Colonic mucosa (tissue), 4 donors: ENCODE results near the gene BSG. TPM values are rescaled to one million over a fixed set of nuclear protein-coding genes. Genes with fewer than 3 reads are reported as not detected.

Experiments used
- DNase-seq: peaks from one replicate; pipeline ENCODE4 v3.0.0-alpha.2; 2020
- H3K27ac ChIP-seq: fragments of 200-600 bp; one replicate; pipeline ENCODE4 v1.8.0; 2021
- H3K27me3 ChIP-seq: fragments of 200-600 bp; one replicate; pipeline ENCODE4 v1.8.0; 2021
- H3K36me3 ChIP-seq: fragments of 200-600 bp; one replicate; pipeline ENCODE4 v1.8.0; 2021
- H3K4me1 ChIP-seq: fragments of 200-600 bp; one replicate; pipeline ENCODE4 v1.8.0; 2021; ENCODE audit warnings: mild to moderate bottlenecking
- H3K4me3 ChIP-seq: fragments of 200-600 bp; one replicate; pipeline ENCODE4 v1.8.0; 2021
- H3K9ac ChIP-seq, 2 donors: one replicate each; pipeline ENCODE4 v1.7.0; 2013; ENCODE audit warnings: control low read depth in 2 of 2, low read depth in 2 of 2, low read length in 2 of 2
- H3K9me3 ChIP-seq: fragments of 200-600 bp; one replicate; pipeline ENCODE4 v1.8.0; 2021
- intact Hi-C: fragments of 100-400 bp; cut with DNase I; formaldehyde crosslinking; loops from one replicate; pipeline ENCODE4 v1.14.1; 2022
- total RNA-seq, 2 donors: library from RNA; stranded (reverse); fragmentation: NEBNext Ultra II Directional in 1 of 2; extraction: Animal tissue kit (Norgen Biotek cat#: 25700) in 1 of 2; gene quantifications; one replicate each; pipeline ENCODE4 v1.2.1, GENCODE V29; 2021
- TF ChIP-seq, protein P1 (sequence below): fragments of 200-600 bp; IDR thresholded peaks from one replicate; pipeline ENCODE4 v1.8.0; 2022; ENCODE audit warnings: antibody characterized with exemption, mild to moderate bottlenecking
- donor health status: healthy.
- donor health status: DM: no; HTN: no; CAD: no.
- donor health status: DM: no; HTN: no; CAD: no.

BSG gene
- total RNA-seq, 2 donors from 2014 or later = 920 to 1,084 TPM

DNA sequence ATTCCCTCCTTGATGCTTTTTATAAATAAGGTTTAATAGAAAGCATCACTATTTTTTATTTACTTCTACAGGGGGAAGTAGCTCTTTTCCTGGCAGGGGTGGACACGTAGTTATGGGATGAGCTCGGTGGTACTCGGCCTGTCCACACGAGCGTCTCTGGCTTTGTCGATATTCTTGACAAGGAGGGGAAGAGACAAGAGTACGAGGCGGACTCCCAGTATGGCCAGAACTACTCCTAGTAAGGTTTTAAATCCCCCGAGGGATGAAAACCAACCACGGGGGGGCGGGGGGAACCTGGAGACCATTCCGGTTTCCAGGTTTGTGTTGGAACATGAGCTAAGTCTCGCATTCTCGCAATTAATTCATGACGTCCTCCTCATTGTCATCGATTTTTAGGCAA is 5.6 kb upstream of the BSG start:
- intact Hi-C loops = no loop called here
- Histone ChIP-seq H3K9ac (no peak overlapping the region), H3K4me3 (no peak overlapping the region), H3K4me1 (no peaks in the 10 kb centered on the region), H3K36me3 (no peaks in the 10 kb centered on the region), H3K27me3 (no peaks in the 10 kb centered on the region), H3K27ac (no peak overlapping the region), H3K9me3 (no peaks in the 10 kb centered on the region)
- no peak for DNase-seq
- TF ChIP-seq, protein P1, sequence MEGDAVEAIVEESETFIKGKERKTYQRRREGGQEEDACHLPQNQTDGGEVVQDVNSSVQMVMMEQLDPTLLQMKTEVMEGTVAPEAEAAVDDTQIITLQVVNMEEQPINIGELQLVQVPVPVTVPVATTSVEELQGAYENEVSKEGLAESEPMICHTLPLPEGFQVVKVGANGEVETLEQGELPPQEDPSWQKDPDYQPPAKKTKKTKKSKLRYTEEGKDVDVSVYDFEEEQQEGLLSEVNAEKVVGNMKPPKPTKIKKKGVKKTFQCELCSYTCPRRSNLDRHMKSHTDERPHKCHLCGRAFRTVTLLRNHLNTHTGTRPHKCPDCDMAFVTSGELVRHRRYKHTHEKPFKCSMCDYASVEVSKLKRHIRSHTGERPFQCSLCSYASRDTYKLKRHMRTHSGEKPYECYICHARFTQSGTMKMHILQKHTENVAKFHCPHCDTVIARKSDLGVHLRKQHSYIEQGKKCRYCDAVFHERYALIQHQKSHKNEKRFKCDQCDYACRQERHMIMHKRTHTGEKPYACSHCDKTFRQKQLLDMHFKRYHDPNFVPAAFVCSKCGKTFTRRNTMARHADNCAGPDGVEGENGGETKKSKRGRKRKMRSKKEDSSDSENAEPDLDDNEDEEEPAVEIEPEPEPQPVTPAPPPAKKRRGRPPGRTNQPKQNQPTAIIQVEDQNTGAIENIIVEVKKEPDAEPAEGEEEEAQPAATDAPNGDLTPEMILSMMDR = no peak

DNA sequence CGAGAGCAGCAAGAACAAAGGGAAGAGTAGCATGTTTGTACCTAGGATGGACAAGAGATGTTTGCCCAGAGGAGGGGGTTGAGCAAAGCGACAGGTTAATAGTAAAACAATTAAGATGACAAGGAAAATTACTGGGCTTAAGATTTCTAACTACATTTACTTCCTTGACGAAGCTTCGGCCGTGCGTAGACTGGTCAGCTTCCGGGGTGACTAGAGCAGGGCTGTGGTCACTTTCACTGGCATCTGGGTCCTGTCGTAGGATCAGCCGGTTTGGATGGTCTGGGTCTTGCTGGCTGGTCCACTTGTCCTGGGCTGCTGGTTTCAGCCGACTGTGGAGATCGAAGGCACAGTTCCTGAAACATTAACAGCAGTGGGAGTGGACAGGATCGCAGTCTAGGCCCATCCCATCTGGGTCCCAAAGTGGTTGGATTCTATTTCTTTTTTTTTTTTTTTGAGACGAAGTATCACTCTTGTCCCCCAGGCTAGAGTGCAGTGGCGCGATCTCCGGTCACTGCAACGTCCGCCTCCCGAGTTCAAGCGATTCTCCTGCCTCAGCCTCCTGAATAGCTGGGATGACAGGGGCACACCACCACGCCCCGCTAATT is 5.0 kb upstream of the BSG start:
- intact Hi-C loops = no loop called here
- H3K9ac ChIP-seq = no peak overlapping the region
- H3K4me3 ChIP-seq = no peak overlapping the region
- no peak for DNase-seq
- H3K9me3 ChIP-seq = no peaks in the 10 kb centered on the region
- H3K27me3 ChIP-seq = no peaks in the 10 kb centered on the region
- TF ChIP-seq, protein P1 = no peak
- no peaks in the 10 kb centered on the region for H3K36me3 ChIP-seq
- H3K27ac ChIP-seq = no peak overlapping the region
- H3K4me1 ChIP-seq = no peaks in the 10 kb centered on the region

DNA sequence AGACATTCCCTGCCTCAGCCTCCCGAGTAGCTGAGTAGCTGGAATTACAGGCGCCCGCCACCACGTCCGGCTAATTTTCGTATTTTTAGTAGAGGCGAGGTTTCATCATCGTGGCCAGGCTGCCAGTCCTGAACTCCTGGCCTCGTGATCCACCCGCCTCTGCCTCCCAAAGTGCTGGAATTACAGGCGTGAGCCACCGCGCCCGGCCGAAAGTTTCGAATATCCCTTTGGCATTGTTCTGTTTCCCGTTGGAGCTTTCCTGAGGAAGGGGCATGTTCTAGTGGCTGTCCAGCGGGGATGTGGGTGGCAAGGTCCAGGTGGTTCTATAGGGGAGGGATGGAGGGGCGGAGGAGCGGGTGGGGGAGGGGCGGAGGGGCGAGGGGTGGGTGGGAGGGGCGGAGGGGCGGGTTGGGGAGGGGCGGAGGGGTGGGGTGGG is 2.1 kb upstream of the BSG start:
- Histone ChIP-seq H3K4me3 (no peak overlapping the region), H3K27me3 (no peaks in the 10 kb centered on the region), H3K27ac (no peak overlapping the region), H3K36me3 (no peaks in the 10 kb centered on the region), H3K9ac (no peak overlapping the region), H3K9me3 (no peaks in the 10 kb centered on the region), H3K4me1 (peaks cover 12% of the 10 kb centered on the region)
- DNase-seq = no peak
- TF ChIP-seq, protein P1 = no peak
- intact Hi-C loops = no loop called here

DNA sequence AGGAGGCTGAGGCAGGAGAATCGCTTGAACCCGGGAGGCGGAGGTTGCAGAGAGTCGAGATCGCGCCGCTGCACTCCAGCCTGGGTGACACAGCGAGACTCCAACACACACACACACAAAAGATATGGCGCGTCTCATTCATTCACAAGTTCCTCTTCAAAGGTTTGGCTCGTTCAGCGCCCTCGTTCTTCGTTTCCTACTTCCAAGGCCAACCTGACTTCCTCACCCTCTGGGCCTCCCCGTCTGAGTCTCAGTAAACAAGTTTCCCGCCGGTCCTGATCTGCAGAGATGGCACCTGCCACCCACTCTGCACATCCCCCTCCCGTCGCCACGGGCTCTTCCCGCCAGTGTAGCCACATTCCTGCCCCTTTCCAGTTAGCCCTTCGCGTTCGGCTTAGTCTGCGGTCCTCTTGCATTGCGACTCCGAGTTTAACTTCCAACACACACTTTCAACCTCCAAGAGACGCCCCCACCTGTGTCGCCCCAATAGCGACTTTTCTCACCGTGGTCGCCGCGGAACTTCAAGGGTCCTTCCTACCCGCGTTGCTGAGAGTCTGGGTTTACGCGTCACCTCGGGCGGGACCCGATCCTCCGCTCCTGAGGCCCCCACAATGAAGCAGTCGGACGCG is 1.3 kb upstream of the BSG start:
- H3K36me3 ChIP-seq = no peaks in the 10 kb centered on the region
- H3K27ac ChIP-seq = peak overlapping the region; percentile 93
- H3K9me3 ChIP-seq = no peaks in the 10 kb centered on the region
- H3K4me3 ChIP-seq = peak overlapping the region; percentile 99
- peak overlapping the region; percentile 75 to 84 for H3K9ac ChIP-seq
- TF ChIP-seq, protein P1 = no peak
- peaks cover 18% of the 10 kb centered on the region for H3K4me1 ChIP-seq
- DNase-seq = peak; percentile 76
- intact Hi-C loops = no loop called here
- no peaks in the 10 kb centered on the region for H3K27me3 ChIP-seq

DNA sequence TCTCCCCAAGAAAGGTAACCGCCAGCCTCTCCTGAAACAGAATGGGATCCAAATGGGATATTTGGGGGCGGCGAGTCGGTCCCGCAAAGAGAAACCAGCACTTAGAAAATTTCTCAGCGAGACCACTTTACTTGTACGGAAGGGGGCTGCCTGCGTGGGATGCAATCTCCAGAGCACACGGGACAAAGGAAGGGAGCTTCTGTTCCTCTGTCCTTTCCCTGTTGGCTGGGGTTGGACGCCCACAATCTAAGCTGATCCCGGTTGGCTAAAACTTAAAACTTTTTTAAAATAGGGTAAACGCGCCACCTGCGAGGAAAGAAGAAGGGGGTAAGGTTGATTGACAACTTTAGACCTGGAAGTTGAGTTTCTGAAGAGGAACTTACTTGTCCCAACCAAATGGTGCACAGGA is 826 bp upstream of the BSG start:
- Histone ChIP-seq H3K27ac (peak overlapping the region; percentile 93), H3K9ac (peak overlapping the region; percentile 75 to 84), H3K27me3 (no peaks in the 10 kb centered on the region), H3K4me1 (peaks cover 18% of the 10 kb centered on the region), H3K9me3 (no peaks in the 10 kb centered on the region), H3K36me3 (no peaks in the 10 kb centered on the region), H3K4me3 (peak overlapping the region; percentile 99)
- TF ChIP-seq, protein P1 = no peak
- intact Hi-C loops = no loop called here
- peak; percentile 51 for DNase-seq
